Limb (tissue), 2 donors: Measurements from ENCODE around the gene PTPRM.

ENCODE experiments used
- DNase-seq, 2 donors: peaks; one replicate each; pipeline ENCODE4 v3.0.0-alpha.2; 2016; ENCODE audit errors: extremely low spot score in 2 of 2

The PTPRM gene

GRCh38 chr18:8307960-8308359, 740.8 kb downstream of the PTPRM start:
- DNase-seq, result no peak

GRCh38 chr18:8313043-8313442, 745.9 kb downstream of the PTPRM start:
- DNase-seq, result no peak

- DNase-seq, result no peak
Observed at GRCh38 chr18:8314124-8314523, 747.0 kb downstream of the PTPRM start.

- DNase-seq, result no peak
Observed at GRCh38 chr18:8319798-8320489, 752.8 kb downstream of the PTPRM start.

- no peak for DNase-seq
Observed at GRCh38 chr18:8322486-8322885, 755.4 kb downstream of the PTPRM start.

- DNase-seq, result no peak
Observed at GRCh38 chr18:8324343-8325065, 757.4 kb downstream of the PTPRM start.

GRCh38 chr18:8326763-8327394, 759.8 kb downstream of the PTPRM start:
- DNase-seq, result no peak

- peak in 1 of 2 donors; percentile 20 for DNase-seq
Observed at GRCh38 chr18:8328126-8328525, 761.0 kb downstream of the PTPRM start.

GRCh38 chr18:8329186-8329771, 762.2 kb downstream of the PTPRM start:
- no peak for DNase-seq

- no peak for DNase-seq
Observed at GRCh38 chr18:8330575-8330974, 763.5 kb downstream of the PTPRM start.

GRCh38 chr18:8332286-8332685, 765.2 kb downstream of the PTPRM start:
- no peak for DNase-seq

- DNase-seq, result no peak
Observed at GRCh38 chr18:8333961-8334360, 766.8 kb downstream of the PTPRM start.

- no peak for DNase-seq
Observed at GRCh38 chr18:8337211-8337610, 770.1 kb downstream of the PTPRM start.

GRCh38 chr18:8339210-8339609, 772.1 kb downstream of the PTPRM start:
- DNase-seq, result no peak

- no peak for DNase-seq
Observed at GRCh38 chr18:8339952-8340351, 772.8 kb downstream of the PTPRM start.

GRCh38 chr18:8341481-8342230, 774.5 kb downstream of the PTPRM start:
- DNase-seq, result no peak

GRCh38 chr18:8348051-8348720, 781.1 kb downstream of the PTPRM start:
- no peak for DNase-seq

- no peak for DNase-seq
Observed at GRCh38 chr18:8349608-8350323, 782.6 kb downstream of the PTPRM start.

GRCh38 chr18:8350628-8351027, 783.5 kb downstream of the PTPRM start:
- DNase-seq, result no peak

GRCh38 chr18:8351161-8351560, 784.0 kb downstream of the PTPRM start:
- no peak for DNase-seq
